EH (cell line): ENCODE data around the gene MRPL34.

Source experiments
- DNase-seq: peaks from one replicate; pipeline ENCODE4 v3.0.0-alpha.2; 2015; ENCODE audit warnings: low read depth

Gene MRPL34

DNA sequence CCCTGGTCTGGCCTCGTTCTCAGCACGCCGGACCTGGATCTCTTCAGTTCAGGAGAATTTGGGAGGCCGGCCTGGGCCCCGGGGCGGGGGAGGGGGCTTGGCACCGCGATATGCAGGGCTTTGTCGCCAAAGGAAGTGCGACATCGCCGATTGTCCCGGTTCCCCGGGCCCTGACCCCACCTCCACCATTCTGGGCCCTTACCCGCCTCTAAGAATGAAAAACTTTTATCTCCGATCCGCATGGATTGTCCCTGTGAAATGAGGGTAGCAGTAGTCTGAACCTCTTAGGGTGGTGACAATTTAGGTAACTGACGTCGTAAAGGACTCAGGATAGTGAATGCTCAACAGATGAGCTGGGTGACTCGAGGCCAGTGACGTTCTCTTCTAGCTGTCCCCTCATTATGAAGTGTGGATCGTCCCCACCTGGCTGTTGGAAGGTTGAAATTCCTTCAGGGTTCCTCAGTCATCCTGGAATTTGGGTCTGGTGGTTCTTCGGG is 4.3 kb downstream of the MRPL34 start:
- no peak for DNase-seq

DNA sequence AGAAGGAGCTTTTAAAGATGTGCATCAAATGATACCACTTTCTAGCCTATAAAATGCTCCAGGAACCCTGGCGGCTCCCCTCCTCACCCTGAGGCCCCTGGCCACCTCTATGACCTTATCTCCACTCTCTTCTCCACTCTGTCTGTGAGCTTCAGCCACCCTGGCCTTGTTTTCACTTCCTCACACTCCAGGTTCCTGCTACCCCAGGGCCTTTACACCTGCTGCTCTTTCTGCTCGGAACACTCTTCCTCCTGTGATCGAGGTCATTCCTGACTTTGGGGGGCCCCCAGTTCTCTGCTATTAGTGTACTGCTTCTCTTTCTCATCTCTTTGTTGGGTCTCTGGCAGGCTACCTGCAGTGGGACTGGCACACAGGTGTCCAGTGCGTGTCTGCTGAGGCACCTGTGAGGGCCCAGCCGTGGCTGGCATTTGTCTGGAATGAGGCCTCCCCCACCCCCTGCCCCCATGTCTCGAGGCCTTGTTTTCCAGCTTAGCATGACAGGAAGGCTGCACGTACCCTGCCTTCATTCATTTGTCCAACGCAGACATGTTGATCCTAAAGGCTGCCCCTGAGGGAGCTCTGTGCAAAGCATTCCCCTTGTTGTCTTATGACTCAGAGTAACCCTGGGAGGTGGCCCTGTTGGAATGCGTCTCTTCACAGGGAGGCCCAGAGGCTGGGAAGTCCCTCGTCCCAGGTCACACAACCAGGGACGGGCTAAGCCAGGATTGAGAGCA is 6.0 kb downstream of the MRPL34 start:
- DNase-seq: peak; percentile 87

GRCh38 chr19:17312189-17313113 is 6.8 kb downstream of the MRPL34 start:
- DNase-seq: no peak

- DNase-seq: no peak
These were observed 8.4 kb downstream of the MRPL34 start for GRCh38 chr19:17314007-17314593.

- DNase-seq: no peak
These were observed 13.3 kb downstream of the MRPL34 start for GRCh38 chr19:17318966-17319365.

GRCh38 chr19:17319473-17320238 is 14.0 kb downstream of the MRPL34 start:
- DNase-seq: no peak

DNA sequence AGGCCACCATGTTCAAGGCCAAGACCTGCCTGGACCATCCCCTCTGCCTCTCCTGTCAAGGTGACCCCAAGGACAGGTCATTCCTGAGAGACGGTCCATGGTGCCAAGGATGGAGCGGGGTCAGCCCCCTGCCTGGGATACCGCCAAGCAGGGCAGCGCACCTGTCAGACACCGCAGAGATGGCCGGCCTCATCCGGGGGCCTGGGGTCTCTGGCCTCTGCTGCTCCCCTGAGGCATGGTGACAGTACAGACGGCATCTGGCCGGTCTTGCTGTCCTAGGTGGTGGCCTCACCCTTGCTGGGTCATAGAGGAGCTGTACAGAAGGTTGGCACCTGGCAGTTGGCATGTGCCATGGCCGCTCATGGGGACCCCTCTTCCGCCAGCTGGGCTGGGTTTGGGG is 14.8 kb downstream of the MRPL34 start:
- no peak for DNase-seq

- DNase-seq: no peak
These were observed 16.2 kb downstream of the MRPL34 start for GRCh38 chr19:17321655-17322489.

DNA sequence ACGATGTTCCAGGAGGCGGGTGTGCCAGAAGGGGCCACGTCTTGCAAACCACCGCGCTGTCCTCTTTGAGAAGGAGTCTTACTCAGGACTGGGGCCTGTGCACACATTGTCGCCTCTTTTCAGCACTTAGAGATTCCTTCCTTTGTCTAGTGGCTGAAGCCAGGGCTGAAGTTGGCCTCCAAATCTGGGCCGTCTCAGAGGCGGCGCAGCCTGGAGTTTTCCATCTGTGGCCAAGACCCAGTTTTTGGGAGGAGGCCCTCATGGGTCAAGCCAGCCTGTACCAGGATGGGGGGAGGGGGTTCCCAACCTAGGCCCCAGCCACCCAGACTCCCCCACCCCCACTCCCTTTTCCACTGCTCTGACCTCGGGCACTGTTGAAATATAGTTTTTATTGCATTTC is 17.2 kb downstream of the MRPL34 start:
- no peak for DNase-seq

GRCh38 chr19:17323300-17323963 is 17.8 kb downstream of the MRPL34 start:
- no peak for DNase-seq

- DNase-seq: no peak
These were observed 18.3 kb downstream of the MRPL34 start for GRCh38 chr19:17323964-17324332.

- no peak for DNase-seq
These were observed 18.9 kb downstream of the MRPL34 start for GRCh38 chr19:17324357-17325114.

DNA sequence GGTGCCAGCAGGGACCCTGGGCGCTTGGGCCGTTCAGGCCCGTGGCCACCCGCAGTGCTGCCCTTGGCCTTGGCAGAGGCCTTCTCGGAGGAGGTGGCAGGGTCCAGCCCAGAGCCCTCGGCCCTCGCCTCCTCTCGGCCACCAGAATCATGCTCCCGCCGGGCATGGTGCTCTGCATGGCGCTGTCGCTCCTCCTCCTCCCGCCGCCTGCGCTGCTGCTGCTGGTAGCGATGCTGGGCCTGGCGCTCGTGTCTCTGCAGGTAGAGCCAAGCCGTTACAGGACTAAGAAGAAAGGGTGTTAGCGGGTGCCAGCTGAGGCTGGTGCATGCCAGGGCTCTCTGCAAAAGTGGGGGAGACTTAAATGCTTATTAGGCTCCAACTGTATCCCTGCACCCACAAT is 19.5 kb downstream of the MRPL34 start:
- no peak for DNase-seq

GRCh38 chr19:17325881-17326594 is 20.4 kb downstream of the MRPL34 start:
- no peak for DNase-seq

GRCh38 chr19:17326595-17326966 is 20.9 kb downstream of the MRPL34 start:
- no peak for DNase-seq

- DNase-seq: no peak
These were observed 21.5 kb downstream of the MRPL34 start for GRCh38 chr19:17327068-17327653.

- no peak for DNase-seq
These were observed 22.2 kb downstream of the MRPL34 start for GRCh38 chr19:17327654-17328516.
